IPS-NIHi7 (cell line): ENCODE measurements around the gene TMEM163.

Source experiments
- DNase-seq: peaks from one replicate; pipeline ENCODE4 v3.0.0; 2012; ENCODE audit warnings: mixed read lengths; ENCODE audit errors: extremely low spot score

TMEM163 gene

DNA sequence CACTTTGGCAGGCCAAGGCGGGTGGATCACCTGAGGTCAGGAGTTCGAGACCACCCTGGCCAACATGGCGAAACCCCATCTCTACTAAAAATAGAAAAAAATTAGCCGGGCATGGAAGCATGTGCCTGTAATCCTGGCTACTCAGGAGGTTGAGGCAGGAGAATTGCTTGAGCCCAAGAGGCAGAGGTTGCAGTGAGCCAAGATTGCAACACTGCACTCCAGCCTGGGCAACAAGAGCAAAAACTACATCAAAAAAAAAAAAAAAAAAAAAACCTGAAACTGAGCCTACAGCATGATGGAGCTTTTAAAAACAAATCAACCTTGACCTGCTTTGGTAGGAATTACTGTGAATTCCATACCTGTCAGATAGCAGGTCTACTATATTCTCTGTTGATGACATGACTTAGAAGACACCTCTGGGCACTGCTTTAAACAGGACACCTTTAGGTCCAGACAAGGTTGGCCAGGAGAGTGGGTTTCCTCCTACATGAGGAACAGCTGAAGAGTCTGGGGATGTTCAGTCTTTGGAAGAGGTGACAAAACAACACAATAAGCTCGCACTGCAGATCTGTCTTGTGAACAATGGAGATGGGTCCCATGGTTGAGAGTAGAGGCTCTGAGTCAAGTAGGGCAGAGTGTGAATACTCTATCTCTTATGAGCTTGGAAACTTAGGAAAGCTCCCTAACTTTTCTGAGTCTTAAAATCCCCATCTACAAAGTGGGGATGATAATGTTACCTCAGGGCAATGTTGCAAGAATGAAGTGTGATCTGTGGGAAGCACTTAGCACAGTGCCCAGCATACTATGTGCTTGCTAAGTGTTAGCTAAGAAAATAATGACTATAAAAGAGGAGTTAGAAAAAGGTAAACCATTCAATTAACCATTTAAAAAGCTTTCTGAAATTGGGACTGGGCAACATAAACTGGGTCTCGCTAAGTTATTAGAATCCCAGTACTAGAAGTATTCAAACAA lies 25.2 kb downstream of the TMEM163 start:
- DNase-seq, result no peak

DNA sequence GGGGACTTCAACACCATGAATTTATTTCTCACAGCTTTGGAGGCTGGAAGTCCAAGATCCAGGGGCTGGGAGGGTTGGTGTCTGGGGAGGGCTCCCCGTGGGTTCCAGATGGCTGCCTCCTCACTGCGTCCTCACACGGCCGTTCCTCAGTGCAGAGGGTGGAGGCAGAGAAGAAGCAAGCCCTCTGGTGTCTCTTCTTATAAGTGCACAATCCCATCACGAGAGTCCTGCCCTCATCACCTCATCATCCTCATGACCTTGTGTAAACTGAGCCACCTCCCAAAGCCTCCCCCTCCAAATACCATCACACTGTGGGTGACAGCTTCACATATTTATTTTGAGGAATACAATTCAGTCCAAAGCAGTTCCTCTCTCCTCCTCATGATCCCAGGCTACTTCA lies 26.3 kb downstream of the TMEM163 start:
- no peak for DNase-seq

DNA sequence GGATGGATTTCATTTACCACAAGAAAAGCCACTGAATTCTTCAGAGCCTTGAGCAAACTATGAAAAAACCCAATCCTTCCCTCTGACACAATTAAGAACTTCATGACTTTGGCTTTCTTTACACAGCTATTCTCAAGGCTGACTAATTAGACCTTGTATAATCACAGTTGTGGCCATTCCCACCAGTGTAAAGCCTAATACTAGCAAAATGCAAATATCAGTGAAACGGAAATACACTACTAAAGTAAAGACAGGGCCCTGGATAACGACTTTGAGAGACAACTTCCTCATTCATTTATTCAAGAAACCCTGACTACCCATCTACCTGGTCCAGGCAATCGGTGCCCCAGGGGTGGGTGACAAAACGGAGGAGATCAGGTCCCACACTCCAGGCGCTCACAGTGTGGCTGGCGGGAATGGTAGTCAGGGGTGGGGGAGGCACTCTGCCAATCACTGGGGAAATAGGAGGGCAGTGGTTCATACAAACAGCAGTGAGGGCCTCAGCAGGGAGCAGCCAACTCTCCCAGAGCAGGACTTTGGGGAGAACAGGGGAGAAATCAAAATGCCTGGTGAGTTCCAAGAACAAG lies 28.1 kb downstream of the TMEM163 start:
- no peak for DNase-seq

DNA sequence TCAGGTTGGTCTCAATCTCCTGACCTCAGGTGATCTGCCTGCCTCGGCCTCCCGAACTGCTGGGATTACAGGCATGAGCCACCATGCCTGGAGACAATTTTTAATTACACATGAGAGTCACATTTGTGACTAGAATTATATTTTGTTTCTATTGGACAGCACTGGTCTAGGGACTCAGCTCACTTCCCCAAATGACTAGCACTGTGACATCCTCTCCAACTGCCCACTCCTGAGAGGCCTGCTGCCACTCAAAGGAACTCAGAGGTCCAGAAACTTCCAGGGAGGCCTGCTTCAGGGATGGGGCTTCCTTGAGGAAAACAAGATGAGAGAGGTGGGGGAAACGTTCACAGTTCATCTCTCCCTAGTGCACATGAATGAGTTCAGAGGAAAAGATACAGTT lies 29.5 kb downstream of the TMEM163 start:
- no peak for DNase-seq

DNA sequence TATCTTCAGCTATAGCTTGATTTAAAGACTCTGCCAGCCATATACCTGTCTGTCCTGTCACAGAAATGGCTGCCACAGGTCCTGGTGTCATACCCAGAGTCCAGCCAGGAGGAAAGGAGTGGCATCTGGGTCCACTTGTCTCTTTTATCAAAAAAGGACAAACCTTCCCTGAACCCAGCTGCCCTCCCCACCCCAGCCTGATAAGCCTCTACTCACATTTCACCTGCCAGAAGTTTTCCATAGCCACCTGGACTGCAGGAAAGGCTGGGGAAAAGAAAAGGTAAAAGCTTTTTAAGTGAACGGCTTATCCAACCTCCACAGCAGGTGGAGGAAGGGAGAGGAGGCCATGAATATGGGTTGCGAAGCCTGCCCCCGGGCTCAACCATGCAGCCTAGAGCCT lies 32.8 kb downstream of the TMEM163 start:
- DNase-seq, result no peak

DNA sequence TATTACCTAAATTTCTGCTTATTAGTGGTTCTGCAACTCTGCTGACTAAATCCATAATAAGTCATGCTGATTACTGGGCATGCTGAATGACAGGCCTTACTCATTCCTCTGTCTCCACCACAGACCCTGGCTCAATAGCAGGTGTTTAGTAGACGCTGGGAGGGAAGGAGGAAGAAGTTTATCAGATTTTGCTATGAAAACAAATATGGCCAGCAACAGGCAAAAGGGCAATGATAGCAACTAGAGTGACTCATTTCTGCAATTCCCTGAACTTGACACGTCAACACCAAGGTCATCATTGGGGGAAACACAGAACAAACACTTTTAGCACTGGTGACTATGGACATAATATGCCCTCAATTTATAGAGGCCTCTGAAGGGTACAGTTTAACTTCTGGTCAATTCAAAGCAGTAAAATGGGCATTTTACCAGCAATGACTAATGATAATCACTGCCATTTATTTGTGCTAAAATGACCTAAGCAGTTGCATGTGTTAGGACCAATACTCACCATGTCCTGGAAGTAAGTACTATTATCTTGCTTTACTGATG lies 35.2 kb downstream of the TMEM163 start:
- no peak for DNase-seq

DNA sequence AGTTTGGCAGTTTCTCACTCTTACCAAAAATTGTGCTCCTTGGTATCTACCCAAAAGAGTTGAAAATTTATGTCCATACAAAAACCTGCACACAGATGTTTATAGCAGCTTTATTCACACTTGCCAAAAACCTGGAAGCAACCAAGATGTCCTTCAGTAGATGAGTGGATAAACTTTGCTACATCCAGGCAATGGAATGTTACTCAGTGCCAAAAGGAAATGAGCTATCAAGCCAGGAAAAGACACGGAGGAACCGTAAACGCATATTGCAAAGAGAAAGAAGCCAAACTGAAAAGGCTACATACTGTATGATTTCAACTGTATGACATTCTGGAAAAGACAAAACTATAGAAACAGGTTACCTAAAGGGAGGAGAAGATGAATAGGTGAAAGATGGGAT lies 36.1 kb downstream of the TMEM163 start:
- no peak for DNase-seq

DNA sequence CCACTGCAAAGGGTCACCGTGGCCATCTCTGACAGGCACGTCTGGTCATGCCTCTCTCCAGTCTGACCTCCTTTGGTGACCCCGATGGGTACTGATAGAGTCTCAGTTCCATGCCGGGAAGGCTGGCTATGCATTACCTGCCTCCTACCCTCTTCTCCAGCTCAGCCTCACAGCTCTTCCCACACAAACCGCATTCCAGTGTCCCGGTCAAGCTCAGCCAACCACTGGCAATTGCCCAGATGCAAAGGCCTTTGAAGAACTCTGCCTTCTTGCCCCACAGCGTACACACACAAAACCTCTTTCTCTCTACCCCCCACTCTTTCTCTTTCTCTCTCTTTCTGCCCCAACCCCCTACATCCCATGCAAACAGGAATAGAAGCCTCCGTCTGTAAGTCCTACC lies 37.6 kb downstream of the TMEM163 start:
- DNase-seq, result no peak

DNA sequence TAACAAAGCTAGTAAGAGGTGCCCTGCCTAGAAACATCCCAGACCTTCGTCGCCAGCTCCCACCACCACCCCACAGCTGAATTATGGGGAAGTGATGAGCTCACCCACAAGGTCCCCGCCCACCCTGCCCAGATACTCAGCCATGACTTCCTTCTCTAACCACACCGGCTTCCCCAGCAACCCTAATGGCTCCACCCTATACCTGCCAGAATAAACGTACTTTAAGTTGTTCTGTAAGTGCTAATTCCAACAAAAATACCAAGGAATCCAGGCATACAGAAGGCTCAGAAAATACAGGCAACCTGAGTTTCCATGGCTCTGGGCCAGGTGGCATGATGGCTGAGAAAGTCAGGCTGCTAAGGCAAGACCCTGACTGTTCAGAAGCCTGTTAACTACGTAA lies 39.1 kb downstream of the TMEM163 start:
- no peak for DNase-seq

DNA sequence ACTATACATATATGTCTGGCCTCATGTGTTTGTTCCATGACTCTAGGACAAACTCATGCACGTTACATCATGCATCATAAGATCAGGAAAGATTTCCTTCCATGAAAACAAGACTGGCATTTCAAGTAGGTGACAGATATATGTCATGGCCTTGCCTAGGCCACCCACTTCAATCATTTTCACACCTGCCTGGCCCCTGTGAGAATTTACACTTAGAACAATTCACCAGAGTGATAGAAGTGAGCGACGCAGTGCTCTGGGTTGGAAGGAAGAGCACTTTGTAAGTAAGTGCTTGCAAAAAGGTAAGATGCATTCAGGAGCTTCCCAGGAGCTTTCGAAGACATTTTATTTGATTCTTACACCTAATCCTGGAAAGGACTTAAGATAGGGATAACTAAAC lies 39.5 kb downstream of the TMEM163 start:
- DNase-seq, result no peak

DNA sequence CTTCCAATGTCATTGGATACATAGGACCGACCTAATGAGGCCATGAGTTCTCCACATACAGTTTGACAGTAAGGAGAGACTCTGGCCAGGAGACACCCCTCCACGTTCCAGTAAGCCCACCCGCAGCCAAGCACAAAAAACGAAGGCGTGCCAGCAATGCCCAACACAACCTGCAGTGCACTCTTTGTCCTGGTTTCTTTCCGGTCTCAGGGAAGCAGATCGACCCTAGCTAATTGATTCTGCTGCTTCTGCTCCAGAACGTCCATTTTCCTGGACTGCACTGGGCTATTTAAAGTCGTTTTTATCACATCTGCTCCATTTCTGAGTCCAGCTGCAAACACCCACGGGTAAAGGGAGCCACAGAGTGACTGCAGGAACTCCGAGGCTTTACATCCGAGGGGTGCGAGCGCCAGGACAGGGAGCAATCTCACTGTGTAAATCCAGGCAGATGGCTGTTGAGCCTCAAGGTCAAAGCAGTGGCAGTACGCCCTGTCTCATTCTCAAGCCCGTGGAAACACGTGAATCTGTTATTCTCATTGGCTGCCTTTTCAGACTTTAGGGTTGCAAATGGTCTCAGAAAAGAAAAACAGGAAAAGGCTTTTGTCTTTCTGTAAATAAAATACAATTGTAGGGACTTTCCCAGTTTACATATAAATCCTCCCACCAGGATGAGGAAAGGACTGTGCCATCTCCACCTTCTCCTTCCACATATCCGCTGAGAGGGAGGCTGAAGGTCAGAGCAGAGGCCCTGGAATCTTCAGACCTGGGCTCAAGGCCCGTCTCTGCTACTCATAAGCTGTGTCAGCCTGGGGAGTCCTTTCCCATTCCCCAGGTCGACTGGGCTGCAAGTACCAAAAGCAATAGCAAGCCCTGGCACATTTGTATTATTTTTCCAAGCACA lies 40.7 kb downstream of the TMEM163 start:
- DNase-seq, result peak; percentile 16

DNA sequence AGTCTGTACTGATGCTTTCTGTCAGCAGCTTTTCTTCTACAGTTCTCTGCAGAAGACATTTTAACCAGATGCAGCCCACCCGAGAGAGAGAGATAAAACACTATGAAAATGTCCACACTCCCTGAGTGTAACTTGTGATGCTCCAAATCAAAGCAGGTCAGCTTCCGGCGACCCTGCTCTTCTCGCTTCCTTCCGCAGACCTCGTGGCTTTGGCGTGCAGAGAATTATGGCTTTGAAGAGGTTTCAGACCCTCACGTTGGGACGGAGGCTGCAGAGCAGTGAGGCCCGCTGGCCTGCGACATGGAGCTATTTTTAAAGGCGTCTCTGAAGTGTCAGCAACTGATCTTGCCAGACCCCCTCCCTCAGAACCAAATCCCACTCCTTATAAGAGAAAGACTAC lies 41.8 kb downstream of the TMEM163 start:
- no peak for DNase-seq

DNA sequence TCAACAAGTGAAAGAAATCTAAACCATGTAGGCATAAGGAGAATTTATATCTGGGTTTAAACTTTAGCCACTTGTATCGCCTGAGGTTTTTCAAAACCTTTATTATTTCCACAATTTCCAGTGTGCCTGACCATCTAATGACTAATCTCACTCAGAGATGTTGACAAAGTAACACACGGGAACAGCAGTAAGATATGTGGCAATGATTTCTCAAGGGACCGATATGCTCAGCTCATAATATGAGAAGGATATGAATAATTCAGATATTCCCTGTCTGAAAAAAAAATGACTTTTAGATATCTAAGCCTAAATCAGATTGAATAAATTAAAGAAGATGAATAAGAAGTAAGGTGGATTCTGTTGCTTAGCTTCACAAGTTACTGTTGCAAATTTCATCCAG lies 43.5 kb downstream of the TMEM163 start:
- DNase-seq, result no peak

DNA sequence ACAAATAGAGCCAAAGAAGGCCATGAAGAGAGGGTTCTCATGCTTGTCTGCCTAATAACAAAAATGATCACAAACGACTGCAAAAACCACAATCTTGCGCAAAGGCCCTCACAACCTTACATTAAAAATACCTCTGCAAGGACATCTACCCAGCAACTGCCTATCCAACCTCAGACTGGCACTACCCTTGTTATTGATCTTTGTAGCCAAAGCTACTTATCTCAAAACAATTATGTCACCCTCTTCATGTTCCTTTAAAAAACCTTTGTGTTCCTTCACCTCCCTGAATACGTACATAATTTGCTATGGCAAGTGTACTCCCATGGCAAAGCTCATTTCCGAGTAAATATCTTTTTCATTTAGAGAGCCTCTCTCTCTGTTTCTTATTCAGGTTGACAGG lies 44.1 kb downstream of the TMEM163 start:
- DNase-seq, result no peak

DNA sequence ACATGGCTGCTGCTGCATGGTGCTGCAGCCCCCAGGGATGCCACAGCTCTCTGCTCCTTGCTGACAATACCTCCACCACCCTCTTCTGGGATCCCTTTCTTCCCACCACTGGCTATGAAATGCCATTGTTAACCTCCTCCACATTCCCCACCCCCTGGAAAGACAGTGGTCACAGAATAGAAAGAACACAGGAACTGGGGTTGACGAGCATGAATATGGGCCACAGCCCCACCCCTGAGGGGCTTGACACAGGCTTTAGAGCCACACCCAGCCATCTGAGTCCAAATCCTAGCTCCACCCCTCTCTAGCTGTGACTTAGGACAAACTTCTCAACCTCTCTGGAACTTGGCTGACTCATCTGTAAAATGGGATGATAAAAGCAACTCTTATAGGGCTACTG lies 47.3 kb downstream of the TMEM163 start:
- DNase-seq, result peak; percentile 26

DNA sequence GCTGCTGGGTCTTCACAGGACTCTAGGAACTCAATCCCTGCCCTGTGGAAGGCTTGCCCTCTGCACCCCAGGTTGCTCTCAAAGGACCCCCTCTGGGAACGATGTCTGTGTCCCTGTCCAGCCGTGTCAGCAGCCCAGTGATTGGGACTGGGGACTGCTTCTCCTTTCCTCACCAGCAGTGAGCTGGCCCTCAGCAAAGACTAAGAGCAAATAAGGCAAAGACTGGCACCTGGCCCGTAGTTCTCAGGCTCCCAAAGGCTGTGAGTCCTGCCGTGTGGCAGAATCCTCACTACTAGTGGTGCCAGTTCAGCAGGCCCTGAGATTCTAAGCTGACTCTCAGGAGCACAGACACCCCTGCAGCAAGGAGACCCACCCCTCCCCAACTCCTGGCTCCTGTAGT lies 47.8 kb downstream of the TMEM163 start:
- no peak for DNase-seq

DNA sequence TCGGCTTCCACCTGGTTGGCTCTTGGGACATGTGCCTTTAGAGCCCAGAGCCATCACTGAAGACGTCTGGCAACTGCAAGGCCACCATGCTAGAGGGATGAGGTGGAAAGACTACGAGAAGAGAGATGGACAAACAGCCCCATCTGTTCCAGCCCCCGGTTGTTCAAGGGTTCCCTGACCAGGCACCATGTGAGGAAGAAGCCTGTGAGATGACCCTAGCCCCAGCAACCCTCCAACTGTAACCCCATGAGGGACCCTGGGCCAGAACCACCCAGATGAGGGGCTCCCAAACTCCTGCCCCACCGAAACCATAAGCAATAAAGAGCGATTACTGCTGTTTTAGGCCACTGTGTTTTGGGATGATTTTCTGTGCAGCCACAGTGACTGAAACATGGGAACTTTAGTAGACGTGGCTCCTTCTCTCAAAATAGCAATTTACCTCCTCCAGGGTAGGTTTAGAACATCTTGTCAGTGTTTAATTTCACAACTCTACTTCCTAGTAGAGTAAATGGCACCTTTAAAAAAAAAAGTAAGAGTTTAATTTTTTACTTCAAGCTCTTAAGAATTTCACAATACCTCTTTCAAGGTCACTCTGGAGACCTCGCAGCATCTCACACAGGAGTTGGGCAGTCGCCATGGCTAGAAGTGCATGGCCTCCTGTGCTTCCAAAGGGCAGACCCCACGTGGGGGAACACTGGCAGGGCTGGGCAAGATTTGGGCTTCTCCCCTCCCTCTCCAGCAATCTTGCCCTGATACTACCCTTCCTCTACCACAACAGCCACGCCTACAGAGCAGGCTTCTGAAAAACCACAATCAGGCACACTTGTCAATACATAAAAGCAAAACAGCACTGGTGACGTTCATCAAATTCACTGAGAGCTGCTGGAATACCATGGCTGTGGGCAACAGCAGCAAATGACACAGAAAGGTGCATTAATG lies 48.8 kb downstream of the TMEM163 start:
- no peak for DNase-seq

DNA sequence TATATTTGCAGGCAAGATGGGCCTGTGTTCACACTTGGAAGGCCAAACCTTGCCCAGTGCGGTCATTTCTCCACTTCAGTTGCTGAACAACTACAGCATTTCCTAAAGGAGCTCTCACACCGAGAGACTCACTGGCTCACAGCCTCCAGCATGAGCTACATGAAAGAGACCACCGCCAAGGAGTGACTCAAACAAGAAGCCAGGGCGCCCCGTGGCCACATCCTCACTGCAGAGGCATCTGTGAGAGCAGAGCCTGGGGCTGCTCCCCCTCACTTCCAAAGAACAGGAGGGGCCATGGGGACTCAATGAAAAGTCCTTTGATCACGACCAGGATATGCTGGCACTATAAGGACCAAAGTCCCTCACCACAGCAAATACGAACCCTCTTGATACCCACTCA lies 50.0 kb downstream of the TMEM163 start:
- no peak for DNase-seq

DNA sequence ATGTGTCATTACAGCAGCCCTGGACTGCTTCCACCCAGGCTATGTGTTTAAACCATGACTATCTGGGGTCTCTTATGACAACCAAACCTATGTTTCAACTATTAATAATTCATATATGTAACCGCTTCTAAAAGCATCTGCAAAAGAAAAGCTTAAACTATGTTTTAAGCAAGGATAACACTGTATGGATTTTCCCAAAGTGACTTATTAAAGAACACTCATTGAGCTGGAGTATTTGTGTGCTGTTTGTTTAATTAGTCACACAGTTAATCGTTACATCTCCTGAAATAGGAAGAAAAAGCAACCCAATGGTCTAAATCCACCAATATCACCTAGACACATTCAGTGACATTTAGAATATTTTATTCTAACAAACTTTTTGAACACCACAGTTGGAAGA lies 51.3 kb downstream of the TMEM163 start:
- no peak for DNase-seq

DNA sequence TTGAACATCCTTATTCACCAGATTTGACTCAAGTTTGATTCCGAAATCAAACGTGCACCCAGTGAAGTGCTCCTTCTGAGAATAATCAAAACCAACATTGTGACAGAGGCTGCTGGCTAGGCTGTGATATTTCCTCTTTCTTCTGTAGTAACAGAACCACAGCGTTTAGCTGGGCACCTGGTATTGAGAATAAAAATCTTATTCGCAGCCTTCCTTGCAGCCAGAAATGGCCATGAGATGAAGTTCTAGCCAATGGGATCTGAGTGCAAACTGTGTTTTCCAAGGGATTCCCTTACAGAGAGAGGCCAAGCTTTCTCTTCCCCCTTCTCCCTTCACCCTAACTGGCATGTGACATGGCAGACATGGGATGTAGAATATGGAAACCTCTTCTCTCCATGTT lies 51.7 kb downstream of the TMEM163 start:
- no peak for DNase-seq
